HL-60 (cell line): ENCODE results near the gene CTNNA3.

Experiments
- GABPA ChIP-seq: IDR thresholded peaks from 2 replicates; pipeline ENCODE4 v1.6.1; 2012; ENCODE audit warnings: low read depth
- POLR2AphosphoS5 ChIP-seq: IDR thresholded peaks from 2 replicates; pipeline ENCODE4 v1.6.1; 2012; ENCODE audit warnings: low read depth
- SPI1 ChIP-seq: IDR thresholded peaks from 2 replicates; pipeline ENCODE4 v1.6.1; 2012; ENCODE audit warnings: low read depth, mild to moderate bottlenecking, borderline replicate concordance
- TF ChIP-seq, protein P1 (sequence below): IDR thresholded peaks from one replicate; pipeline ENCODE4 v1.5.1; 2011; ENCODE audit warnings: low read length, control low read depth, inconsistent platforms; ENCODE audit not compliant: insufficient read depth
- TF ChIP-seq, protein P2 (sequence below): IDR thresholded peaks from 2 replicates; pipeline ENCODE4 v1.6.1; 2012; ENCODE audit warnings: low read depth; ENCODE audit not compliant: insufficient replicate concordance

DNA sequence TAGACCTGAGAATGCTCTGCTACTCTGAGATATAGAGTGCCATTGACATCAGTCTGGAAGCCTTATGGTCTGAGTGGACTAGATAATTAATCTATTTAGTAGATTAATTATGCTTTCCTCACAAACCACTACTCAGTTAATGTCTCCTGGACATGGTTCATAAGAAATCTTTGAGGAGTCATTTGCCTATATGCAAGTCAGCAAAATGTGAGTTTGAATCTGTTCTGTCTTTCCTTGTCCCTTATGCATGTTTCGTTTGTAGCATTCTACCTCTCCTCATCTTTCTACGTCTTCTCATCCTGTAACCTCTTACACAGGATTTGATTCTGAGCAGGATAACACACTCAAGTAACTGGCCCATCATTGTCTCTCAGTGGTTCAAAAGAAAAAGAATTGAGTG lies 1505.6 kb downstream of the CTNNA3 start:
- TF ChIP-seq, protein P1, sequence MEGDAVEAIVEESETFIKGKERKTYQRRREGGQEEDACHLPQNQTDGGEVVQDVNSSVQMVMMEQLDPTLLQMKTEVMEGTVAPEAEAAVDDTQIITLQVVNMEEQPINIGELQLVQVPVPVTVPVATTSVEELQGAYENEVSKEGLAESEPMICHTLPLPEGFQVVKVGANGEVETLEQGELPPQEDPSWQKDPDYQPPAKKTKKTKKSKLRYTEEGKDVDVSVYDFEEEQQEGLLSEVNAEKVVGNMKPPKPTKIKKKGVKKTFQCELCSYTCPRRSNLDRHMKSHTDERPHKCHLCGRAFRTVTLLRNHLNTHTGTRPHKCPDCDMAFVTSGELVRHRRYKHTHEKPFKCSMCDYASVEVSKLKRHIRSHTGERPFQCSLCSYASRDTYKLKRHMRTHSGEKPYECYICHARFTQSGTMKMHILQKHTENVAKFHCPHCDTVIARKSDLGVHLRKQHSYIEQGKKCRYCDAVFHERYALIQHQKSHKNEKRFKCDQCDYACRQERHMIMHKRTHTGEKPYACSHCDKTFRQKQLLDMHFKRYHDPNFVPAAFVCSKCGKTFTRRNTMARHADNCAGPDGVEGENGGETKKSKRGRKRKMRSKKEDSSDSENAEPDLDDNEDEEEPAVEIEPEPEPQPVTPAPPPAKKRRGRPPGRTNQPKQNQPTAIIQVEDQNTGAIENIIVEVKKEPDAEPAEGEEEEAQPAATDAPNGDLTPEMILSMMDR = no peak
- TF ChIP-seq, protein P2, sequence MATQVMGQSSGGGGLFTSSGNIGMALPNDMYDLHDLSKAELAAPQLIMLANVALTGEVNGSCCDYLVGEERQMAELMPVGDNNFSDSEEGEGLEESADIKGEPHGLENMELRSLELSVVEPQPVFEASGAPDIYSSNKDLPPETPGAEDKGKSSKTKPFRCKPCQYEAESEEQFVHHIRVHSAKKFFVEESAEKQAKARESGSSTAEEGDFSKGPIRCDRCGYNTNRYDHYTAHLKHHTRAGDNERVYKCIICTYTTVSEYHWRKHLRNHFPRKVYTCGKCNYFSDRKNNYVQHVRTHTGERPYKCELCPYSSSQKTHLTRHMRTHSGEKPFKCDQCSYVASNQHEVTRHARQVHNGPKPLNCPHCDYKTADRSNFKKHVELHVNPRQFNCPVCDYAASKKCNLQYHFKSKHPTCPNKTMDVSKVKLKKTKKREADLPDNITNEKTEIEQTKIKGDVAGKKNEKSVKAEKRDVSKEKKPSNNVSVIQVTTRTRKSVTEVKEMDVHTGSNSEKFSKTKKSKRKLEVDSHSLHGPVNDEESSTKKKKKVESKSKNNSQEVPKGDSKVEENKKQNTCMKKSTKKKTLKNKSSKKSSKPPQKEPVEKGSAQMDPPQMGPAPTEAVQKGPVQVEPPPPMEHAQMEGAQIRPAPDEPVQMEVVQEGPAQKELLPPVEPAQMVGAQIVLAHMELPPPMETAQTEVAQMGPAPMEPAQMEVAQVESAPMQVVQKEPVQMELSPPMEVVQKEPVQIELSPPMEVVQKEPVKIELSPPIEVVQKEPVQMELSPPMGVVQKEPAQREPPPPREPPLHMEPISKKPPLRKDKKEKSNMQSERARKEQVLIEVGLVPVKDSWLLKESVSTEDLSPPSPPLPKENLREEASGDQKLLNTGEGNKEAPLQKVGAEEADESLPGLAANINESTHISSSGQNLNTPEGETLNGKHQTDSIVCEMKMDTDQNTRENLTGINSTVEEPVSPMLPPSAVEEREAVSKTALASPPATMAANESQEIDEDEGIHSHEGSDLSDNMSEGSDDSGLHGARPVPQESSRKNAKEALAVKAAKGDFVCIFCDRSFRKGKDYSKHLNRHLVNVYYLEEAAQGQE = no peak
- no peak for TF ChIP-seq POLR2AphosphoS5
- TF ChIP-seq SPI1 = no peak
- TF ChIP-seq GABPA = no peak
